GM21360 (cell line): ENCODE measurements around the gene TRAPPC2.

Experiments used
- ATAC-seq: cut with Tn5 transposase; IDR thresholded peaks from one replicate; pipeline ENCODE4 v1.9.1; 2021; ENCODE audit warnings: mild to moderate bottlenecking, moderate library complexity; ENCODE audit not compliant: unreplicated experiment

The TRAPPC2 gene

DNA sequence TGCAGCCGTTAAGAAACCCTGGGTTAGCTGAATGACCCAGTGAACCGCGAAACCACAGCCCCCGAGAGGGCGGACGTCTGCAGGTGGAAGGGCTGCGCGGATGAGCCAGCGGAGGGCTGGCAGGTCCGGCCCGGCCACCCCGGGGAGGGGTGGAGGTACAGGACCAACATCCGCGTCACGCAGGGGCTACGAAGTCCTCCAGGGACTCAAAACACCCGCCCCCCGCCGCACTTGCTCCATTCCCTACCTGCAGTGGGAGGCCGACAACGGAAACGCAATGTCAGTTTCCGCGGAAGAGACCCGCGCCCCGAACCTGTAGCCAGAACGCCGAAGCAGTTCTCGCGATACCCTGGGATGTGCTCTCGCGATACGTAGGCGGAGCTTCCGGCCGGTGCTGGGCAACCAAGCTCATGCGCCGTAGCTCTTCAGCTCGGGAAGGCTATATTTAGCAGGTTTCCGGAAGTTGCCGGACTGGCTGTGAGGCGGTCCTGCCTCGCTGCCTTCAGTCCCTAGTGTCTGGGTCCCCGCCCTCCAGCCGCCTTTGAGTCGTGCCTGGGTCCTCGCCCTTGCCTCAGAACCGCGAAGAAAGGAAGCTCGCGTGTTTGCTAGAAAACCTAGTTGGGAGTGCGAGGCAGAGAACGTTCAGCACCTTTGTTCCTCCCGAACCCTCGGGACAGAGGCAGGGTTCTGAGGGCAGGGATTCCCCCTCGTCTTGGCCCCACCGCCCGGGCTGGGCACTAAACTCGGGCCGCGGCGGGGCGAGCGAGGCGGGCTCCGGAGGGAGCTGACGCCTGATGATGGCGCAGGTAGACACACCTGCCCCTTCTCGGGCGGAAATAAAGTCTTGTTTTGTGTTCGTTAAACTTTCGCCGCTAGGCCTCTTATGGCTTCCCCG lies at the start of gene TRAPPC2, which contains the start of gene OFD1:
Gene TRAPPC2, minus strand, starts transcription at position 343 of the 895 bp plus-strand sequence. CDS start 14,657 bp downstream, outside the sequence.
Gene OFD1, plus strand, starts transcription at position 471 of the 895 bp plus-strand sequence. Its CDS starts 324 bp downstream, at position 795.
- peak; percentile 96 for ATAC-seq

DNA sequence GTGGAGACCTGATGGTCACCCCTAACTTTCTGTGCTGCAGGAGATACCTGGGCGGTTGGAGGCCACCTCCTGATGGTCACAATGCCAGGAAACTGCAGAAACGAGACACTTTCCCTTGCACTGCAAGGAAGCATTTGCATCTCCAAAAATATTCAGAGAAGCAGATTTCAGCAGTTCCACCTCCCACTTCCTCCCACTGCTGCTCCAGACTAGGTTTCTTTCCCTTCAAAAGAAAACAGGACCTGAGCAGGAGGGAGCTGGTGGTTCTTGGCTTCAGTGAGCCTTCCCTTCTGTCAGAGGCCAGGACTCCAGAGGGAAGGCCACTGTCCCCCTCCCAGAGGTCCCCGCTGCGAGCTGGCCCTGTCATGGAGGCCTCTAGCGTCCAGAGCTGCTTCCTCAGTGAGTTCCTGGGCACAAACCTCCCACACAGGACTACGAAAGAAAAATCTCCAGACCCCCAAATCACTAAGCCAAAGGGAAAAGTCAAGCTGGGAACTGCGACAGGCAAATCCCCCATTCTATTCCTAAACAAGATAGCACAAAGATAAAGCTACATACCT lies 46.5 kb upstream of the TRAPPC2 start:
- ATAC-seq: no peak

DNA sequence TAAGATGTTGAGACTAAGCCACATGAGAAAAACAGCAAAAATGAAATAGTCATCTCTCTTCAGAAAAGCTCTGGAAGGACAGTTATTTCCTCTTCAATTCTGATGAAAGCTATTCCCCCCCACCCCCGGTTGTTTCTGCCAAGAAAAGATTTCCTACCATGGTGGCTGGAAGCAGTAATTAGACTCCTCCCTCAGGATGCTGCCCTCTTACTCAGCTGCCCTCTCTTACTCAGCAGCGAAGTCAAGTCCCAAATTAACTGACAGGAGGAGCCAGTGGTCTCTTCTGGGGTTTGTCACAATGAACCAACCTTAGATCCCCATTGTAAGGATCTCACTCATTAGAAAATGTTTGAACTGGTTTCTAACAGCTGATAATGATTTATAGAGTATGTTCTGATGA lies 44.5 kb upstream of the TRAPPC2 start:
- no peak for ATAC-seq

DNA sequence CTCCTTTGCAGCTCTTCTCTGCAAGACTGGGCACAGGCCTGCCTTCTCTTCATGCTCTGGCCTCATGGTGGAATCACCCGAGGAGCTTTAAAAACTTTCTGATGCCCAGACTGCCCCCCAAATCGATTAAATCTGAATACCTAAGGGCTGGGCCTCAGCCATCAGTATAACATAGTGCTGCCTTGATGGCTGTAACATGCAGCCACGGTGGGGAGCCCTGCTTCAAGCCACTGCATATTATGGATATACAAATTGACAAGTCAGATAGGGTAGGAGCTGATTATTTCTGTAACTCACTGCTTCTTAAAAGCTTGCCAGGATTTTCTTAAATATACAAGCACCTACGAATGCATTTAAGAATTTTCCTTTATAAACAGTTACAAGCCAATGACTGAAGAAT lies 42.0 kb upstream of the TRAPPC2 start:
- no peak for ATAC-seq

DNA sequence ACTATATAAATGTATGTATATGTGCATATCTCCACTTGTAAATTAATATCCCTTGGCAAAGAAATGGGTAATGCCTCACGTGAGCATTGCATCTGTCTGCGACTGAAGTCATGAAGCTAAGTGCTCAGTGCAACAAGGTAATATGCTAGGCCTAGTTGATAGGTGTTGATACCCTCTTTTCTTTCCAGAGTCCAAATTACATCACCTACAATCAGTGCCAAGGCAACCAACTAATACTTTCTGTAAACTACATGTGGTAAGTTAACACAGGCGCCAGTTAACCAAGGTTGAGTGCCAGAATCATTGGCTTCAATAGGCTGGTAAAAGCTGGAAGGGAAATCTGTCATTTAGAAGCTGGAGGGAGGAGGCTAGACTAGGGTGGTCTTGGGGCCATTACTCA lies 41.4 kb upstream of the TRAPPC2 start:
- ATAC-seq: no peak

DNA sequence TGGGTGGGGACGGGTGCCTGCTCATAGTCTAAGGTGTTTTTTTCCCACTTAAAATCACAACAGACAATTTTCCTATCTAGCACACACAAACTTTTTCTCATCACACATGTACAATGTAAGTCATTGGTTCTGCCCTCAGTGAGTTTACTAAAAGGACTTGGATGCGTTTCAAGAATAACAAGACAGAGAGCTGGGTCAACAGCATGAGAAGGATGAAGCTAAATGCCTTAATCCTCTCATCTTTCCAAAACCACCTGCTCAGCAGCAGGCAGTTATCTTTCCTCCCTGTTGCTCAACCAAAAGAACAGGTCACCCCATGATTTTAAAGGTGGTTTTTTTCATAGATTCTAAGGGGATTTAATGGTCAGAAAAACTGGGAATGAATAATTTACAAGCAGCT lies 40.3 kb upstream of the TRAPPC2 start:
- no peak for ATAC-seq

DNA sequence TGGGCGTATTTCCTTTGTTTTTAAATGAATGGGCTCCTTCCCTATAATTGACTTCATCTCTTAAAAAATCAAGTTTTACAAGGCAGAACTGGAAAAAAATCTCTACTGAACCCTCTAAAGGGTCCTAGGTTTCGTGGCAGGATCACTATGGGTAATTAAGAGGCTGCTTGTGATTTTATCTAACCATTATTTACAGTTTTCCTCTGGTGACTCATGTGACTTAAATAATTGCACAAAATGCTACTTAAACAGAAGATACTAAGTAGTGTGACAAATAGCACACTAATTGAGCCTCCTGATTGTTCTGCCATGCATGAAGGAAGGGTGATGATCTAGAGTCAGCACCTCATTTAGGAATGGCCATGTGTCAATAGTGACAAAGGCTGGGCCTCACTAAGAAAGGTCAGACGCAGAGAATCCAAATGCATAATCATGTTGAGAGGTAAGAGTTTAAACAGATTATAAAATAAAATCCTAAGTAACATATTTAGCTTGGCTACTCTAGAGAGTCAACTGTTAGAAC lies 35.7 kb upstream of the TRAPPC2 start:
- no peak for ATAC-seq

DNA sequence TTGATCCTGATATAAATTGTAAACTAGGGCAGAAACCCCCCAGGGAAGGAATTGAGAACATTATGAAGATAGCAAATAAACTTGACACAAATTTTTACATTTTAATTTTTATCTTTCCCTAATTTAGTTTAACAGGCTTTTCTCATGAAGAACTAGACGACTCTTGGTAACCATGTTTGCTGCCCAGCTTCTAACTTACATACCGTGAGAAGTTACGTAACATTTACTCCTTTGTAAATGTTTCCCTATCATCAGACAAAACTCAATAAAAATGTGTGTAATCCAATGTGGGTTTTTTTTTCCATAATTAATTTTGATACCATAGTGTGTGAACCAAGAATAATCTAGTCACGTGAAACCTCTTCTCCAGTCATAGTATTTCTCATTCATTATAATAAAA lies 34.5 kb upstream of the TRAPPC2 start:
- ATAC-seq: no peak

DNA sequence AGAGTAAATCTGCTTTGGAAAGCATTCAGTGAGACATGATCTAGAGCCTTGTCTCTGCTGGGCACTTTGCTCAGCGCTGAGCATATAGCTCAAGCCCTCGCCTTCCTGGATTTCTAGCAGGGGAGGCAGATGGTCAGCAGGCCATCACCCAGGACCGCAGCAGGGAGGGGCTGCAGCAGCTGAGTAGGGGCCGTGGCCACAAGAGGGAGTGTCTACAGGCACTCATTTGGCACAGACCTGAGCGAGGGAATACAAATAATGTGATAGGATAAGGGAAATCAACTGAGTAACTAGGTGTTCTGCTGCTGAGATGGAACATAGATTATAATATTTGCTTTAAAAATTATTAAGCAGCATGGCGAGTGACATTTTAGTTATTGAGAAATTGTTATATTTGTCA lies 30.3 kb upstream of the TRAPPC2 start:
- no peak for ATAC-seq

DNA sequence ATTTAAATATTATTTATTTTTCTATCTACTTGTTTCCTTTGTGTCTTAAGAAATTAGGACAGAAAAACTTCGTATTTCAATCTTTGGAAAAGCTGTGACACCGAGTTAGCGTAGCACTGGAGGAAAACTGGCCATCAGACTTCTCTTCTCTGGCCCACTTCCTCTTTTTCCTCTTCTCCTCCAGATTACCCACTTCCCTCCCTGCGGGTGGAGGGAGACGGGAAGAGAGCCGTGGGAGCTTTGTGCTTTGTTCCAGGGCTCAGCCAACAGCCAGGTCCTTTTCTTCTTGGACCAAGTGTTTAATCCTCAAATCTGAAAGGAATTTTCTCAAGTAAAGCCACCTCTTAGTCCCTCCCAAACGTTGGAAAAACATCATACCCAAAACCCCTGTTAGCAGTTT lies 29.9 kb upstream of the TRAPPC2 start:
- no peak for ATAC-seq

DNA sequence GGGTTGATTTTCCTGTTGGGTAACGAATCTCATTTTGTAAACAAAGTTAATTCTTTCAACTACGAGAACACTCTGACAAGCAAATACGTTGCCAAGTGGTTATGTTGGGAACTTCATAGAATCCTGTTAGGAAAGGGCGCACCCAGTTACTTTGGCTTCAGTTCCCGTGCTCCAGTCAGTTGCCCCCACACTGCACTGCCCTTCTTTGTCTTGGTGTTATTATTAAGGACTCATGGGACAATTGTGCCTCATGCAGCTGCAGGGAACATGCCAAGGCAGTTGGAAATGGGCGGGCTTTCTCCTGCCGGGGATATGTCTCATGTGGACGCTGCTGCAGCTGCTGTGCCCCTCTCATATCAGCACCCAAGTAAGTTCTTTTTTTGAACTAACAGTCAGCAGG lies 29.1 kb upstream of the TRAPPC2 start:
- no peak for ATAC-seq

DNA sequence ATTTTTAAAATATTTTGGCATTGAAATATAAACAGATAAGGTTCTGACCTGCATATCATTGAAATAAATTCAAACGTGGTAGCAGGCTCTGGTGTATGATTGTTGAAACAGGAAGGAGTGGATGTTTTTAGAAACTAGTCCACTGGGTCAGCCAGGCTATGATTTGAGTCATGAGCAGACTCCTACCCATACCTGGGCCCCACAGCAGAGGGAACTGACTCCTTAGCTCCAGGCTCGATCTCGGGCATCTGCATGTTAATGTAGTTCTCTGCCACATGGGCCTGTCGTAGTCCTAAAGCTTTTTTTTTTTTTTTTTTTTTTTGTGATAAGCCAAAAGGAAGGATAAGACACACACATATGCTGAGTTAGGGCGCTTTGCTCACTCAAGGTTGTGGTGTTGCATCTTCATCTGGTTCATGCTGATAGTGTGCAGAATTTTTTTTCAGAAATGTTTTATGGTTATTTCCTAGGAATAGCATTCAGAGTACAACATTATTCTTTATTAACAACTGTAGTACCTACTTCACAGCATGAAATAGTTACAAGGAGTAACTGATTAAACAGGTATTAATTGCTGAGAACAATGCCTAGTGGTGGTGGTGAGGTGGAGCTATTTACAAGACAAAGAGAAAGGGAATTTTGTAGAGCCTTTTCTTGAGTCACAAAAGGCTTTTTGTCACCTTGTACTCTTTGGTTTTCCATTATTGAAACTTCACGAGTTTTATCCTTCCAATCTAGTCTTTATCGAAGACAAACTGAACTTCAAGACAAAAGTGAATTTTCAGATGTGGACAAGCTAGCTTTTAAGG lies 27.4 kb upstream of the TRAPPC2 start:
- ATAC-seq: peak; percentile 65

DNA sequence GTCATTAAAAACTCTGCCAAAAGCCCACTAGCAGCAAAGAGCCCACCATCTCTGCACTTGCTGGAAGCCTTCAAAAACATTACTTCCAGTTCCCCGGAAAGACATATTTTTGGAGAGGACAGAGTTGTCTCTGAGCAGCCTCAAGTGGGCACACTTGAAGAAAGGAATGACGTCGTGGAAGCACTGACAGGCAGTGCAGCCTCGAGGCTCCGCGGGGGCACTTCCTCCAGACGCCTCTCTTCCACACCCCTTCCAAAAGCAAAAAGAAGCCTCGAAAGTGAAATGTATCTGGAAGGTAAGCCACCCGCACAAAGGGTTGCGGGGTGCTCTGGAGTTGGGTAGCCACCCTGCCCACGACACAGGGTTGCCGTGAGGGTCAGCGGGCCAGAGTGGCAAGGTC lies 26.0 kb upstream of the TRAPPC2 start:
- no peak for ATAC-seq

DNA sequence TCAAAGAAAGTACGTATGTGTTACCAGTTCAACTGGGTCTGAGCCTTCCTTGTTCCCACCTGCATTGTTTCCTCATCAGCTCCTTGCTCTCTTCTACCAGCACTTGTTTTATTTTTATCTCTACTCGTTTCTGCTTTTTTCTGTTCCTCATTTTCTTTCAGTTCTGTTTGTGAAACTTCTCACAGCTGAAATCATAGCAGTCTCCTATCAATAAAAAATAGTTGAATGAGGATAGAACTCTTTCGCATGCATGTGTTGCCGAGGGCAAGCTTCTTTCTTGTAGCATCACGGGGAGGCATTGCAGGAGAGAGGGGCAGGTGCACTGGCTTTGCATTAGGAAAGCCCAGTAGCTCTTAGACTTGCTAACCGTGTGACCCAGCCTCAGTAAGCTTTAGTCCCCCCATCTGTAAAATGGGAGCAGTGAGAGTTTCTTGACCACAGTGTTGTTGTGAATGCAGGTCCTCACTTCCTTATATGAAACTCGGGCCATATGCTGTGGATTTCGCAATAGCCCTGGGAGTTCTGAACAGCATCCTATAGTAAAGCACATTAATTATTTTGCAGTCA lies 24.8 kb upstream of the TRAPPC2 start:
- peak; percentile 74 for ATAC-seq

DNA sequence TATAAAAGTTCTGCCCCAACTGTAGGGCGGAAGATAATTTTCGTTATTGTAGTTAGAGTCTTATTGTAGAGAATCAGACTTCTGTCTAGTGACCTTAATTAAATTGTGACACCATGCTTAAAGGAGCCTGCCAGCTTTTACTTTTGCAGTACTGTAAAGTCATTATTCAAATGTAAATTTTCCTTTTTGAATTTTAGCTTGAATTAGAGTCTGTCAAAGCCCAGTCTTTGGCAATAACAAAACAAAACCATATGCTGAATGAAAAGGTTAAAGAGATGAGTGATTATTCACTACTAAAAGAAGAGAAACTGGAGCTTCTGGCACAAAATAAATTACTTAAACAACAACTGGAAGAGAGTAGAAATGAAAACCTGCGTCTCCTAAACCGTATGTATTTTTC lies 22.0 kb upstream of the TRAPPC2 start:
- no peak for ATAC-seq

DNA sequence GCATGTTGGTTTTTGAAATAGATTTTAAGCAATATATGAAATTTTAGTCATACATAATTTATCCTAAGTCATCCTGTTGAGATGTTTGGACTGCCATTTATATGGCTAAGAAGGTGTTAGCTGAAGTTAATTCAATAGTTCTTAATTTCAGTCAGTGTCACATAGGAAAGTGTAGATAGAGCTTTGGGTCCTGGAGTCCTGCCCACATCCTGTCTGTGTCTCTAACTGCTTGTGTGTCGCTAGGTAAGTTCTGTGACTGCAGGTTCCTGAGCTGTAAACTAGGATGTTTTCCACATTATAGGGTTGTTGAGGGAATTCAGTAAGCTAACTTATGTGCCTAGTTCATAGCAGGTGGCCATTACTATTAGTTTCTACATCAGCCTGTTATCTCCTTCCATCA lies 20.8 kb upstream of the TRAPPC2 start:
- ATAC-seq: no peak

DNA sequence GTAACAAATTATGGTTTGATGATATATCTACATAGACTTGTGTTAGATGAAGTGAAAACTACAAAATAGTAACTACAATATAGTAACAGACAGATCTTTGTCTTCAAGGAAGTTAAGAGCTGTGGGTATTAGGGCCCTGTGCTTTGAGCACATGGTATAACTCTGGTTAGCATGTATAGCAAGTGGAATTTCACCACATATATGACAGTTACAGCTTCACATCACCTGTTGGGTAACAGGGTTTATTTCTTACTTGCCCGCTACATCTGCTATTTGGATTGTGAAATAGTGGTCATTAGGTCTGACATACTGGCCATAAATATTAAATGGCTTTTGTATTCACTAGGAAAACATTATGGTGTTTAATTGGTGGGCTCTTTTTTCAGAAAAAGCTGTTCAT lies 20.3 kb upstream of the TRAPPC2 start:
- ATAC-seq: no peak

DNA sequence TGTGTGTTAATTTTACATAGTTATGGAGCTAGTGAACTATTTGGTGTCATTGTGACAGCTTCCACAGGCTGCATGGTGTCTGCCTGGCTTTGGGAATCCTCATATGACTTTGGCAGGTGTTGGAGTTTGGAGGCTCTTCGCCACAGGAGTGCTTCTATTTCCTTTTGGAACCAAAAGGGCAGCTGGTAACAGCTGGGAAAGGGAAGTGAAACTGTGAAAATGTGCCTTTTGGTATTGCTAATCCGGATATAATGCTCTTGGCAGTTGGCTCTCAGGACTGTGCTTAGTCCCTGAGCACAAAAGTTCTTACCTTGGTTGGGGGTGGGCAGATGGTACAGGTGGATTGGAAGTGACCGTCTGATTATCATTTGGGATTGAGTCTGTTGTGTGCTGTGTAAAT lies 18.2 kb upstream of the TRAPPC2 start:
- no peak for ATAC-seq

DNA sequence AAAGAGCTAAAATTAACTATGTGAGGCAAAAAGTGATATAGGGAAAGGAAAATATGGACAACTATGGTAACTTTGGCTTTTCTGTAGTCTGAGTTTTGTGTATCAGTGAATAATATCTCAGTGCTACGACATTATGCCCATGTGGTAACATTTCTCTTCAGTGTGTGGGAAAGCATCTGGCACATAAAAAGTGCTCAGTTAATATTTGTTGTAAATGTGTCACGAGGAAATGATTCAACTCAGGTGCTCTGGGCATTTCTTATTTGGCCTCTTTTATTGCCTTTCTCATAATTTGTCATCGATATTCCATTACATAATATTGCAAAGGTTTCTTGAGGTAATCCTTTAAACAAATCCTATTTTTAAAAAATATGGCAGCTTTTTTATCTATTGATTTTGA lies 17.7 kb upstream of the TRAPPC2 start:
- no peak for ATAC-seq

DNA sequence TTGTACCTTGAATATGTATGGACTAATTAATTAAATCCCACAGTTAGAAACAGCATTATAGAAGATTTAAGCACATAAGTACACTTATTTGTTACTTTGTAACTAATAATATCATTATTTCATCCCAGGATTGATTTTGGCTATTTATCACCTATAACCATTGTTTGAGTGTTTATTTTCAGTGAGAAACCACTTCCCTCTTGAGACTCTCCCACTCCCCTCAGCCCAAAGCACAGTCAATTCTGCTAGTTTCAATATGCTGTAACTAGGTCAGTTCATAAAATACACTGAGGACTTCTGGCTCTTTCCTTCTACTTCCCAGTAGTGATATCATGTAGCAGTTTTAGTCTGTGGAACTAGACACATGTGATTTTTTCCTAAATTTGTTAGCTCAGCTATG lies 16.4 kb upstream of the TRAPPC2 start:
- ATAC-seq: no peak

DNA sequence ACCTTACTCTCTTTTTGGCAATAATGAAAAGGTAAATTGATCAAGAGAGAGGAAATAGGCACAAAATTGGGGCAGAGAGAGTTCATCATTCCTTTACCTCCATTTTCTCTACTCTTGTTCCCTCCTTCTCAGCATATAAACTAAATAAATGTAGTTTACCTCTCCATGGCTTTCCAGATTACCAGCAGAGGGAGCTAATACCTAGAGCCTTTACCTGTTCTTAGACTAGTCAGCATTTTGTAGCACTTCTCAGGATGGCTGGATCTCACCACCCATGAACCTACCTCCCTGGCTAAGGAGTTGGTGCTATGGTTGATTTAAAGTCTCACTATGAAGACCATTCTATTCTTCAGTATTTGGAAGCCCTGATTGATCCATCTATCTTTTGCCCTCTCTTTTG lies 15.8 kb upstream of the TRAPPC2 start:
- no peak for ATAC-seq
